ENCODE results near the gene HS3ST6.
"Not testable (repeated sequence)": the region's sequence is repeated elsewhere in the genome, so short reads cannot be mapped to it uniquely, and the experiment has no call there.

HS3ST6 gene

DNA sequence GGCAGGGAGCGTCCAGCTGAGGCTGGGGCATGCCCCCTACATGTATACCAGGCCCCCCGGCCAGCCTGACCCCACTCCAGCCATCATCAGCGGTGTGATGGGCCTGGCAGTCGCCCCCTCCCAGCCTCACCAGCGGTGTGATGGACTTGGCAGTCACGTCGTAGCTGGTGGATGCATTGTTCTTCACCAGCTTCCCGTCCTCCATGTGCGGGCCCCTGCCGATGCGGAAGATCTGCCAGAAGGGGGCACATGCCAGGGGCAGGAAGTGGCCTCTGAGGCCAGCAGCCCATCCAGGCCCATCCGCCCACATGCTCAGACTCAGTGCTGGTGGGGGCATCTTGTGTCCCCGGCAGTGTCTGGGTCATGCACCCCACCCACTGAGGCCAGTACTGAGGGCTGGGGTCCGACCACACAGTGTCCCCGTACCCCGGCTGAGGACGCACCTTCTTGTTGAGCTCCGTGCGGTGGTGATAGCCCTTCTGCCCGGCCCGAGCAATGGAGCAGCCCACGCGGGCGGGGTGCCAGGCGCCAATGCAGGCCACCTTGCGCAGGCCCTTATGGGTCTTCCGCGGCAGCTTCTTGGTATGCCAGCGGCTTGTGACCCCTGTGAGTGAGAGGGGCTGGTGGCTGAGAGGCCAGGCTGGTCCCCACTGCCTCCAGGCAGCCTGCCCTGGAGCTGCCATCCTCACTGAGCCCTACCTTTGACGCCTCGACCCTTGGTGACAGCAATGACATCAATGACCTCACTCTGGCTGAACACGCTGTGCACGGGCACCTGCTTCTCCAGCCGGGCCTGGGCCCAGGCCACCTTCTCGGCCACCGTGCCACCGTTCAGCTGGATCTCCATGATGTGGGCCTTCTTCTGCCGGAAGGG, 28.5 kb upstream of the HS3ST6 start:
- DNase-seq: no peak

DNA sequence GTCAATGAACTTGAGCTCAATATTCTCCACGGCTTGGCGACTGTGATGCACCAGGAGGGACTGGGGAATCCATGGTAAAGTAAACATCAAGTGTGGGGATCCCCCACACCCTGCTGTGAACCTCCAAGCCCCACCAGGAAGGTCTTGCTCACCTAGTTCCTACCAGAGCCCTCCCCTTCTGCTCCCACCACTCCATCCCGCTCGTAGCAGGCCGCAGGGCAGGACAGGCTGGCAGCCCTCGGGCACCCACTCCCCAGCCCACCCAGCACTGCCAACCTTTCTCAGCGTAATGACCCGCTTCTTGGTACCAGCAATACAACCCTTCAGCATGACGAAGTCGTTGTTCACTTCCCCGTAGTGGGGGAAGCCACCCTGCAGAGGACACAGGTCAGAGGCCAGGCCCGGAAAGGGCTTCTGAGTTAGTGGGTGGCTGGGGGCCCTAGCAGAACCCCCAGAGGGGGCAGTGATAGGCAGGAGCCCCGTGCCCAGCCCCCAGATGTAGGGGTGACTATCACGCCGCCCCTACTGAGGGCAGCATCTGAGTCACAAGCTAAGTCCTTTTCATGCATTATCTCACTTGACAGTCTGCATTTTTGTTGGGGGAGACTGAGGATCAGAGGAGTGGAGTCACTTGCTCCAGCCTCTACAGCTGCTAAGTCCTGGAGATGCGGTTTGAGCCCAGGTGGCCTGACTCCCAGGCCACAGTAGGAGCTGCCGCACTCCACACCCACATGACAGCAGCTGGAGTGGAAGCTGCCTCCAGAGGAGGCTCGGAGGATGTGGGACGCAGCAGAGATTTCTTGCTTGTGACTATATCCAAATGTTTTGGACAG, 27.6 kb upstream of the HS3ST6 start:
- no peak for DNase-seq

DNA sequence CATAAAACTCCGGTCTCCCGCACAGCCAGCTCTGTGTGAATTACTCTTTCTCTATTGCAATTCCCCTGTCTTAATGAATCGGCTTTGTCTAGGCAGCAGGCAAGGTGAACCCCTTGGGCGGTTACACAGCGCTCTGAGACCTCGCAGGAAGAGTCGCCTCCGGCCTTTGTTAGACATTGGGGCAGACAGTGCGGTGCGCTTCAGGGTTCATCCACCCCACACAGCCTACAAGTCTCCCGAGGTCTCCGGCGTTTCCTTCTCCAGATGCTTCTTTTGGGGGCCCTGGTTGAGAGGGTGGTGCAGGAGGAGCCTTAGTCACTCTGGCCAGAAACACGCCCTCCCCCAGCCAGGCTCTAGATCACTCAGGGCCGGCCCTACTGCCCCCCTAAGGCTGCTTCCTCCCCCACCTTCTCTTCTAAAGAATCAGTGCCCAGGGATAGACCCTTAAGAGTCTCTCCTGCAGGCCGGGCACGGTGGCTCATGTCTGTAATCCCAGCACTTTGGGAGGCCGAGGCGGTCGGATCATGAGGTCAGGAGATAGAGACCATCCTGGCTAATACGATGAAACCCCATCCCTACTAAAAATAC, 26.5 kb upstream of the HS3ST6 start:
- DNase-seq: no peak

DNA sequence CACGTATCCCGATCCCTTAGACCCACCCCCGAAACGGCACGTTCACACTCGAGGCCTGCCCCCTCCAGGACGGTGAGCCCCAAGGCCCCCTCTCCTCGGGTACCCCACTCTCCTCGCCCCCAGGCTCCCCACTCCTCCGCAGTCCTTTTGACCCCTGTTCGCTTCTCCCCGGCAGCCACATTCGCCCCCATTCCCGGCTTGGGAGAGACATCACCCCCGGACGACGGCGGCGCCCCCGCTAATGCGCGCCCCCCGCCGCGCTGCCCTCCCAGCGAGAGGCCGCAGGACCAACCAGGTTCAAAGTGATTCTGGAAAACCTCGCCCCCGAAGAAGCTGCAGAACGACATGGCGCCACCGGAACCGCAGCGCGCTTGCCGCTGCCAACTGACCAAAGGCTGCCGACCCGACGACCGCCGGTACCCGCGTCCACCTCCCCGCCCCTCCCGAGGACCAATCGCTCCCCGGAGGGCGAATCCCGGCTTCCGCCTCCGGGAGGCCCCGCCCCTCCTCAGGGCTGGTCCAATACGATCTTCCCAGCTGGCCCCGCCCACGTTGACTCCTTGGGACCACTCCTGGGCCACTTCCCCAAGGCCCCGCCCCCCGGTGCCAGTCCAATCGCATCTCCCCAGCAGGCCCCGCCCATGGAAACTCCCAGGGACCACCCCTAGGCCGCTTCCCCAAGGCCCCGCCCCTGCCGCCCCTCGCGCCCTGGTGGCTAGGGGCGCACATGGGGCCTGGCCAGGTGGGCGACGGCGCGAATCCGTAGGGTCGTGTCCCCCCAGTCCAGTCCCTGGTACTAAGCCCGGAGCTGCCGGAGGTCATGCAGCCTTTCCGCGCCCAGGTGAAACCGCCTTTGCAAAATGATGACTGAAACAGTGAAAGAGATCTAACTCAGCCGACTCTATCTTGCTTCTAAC, 24.9 kb upstream of the HS3ST6 start, which contains the start of gene MSRB1:
Gene MSRB1 (minus strand): TSS at position 390 of the 917 bp plus-strand sequence. CDS start 43 bp downstream, at position 347.
- DNase-seq: peak; percentile 94

DNA sequence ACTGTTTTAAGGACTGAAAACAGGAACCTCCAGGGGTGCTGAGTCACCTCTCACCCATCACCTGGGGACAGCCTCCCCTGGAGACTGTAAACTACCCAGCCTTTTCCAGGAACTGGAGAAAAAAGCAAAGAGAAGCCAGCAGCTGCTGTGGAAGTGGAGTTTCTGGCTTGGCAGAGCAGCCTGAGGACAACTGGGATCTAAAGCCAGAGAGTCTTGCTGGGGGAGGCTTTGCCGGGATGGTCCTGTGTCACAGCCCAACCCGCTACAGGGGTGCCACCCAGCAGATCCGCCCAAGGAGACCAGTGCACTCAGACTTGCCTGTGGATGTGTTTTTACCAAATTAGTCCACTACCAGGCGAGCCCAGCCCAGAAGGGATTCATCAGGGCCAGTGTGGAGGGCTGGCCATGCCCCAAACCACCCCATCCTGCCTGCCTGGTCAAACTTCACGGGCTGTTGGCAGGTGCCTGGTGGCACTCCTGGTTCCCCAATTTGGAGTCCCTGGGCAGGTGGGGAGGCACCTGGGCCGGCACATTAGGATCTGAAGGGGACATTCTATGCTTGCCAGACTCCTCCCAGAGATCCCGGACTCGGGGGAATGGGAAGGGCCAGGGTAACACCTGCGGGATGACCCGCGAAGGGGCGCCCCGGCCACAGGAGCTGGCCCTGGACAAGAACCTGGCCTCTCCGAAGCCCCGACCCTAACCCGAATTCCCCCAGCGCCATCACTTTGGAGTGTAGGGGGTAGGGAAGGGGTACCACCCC, 24.0 kb upstream of the HS3ST6 start:
- DNase-seq: no peak

DNA sequence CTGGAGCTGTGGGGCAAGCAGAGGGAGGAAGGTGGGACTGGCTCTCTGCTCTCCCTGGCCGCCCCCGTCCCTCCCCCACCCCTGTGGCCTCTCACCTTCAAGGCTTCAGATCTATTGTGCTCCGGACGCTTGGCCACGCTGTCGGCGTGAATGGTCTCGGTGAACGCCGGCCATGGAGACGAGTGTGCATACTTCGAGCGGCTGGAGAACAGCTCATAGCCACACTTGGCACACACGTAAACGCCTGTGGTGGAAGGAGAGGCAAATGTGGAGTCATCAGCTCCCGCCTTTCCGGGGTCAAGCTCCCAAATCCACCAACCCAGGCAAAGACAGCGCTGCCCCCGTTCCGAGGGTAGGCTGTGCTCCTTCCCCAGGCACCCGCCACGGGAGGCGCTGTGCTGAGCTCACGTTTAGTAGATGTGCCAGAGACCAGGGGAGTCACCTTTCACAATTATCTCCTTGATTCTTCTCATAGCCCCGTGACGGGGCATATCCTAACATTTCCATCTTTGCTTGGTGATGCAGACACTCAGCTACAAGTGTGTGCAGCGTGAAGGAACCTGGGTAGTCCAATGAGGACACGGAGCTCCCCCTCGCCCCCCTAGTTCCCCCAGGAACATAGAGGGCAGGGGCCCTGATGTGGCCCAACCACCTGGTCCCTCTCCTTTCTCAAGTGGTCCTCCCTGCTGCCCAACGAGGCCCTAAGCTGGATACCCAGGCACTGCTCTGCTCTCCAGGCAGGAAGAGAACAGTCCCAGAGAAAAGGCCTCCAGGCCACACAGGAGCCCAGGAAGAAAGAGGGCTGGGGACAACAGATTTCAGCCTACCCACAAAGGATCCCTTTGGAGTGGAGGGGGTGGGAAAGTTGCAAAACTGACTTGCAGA, 23.2 kb upstream of the HS3ST6 start:
- no peak for DNase-seq

DNA sequence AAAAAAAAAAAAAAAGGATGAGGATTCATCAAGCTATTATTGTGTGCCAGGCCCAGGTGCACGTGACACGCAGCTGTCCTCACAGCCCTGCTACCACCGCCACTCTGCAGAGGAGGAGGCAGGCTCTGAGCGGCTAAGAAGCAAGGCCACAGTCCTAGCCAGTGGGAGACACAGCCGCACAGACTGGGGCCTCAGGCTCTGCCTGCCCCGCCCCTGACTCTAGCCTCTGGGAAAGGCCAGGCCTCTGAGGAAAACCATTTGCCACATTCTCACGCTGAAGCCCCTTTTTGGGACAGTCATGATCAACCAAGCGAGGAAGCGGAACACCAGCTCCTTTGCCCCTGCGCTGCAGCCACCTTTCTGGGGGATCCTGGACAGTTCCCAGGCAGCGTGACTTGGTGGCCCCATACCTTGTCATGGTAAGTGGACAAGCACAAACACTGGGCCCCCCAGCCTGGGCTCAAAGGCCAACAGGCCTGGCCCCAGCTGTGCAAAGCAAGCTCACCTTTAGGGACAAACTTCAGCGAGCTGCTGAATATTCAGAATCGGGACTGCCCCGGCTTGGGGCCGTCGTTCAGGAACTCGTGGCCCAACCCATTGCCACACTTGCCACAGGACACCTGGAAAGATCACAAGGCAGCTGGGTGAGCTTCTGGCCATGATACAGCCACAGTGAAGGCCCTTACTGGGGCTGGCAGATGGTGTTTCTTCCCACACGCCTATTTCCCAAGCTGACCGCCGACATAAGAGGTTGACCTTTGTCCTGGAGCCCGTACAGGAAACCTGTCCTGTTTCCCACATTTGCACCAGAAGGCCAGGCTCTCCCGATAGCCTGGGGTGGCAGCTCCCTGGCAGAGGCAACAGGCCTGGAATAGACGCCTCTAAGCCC, 22.3 kb upstream of the HS3ST6 start:
- DNase-seq: no peak

DNA sequence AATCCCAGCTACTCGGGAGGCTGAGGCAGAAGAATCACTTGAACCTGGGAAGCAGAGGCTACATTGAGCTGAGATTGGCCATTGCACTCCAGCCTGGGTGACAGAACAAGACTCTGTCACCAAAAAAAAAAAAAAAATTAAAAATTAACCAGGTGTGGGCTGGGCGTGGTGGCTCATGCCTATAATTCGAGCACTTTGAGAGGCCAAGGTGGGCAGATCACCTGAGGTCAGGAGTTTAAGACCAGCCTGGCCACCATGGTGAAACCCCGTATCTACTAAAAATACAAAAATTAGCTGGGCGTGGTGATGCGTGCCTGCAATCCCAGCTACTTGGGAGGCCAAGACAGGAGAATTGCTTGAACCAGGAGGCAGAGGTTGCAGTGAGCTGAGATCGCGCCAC, 21.6 kb upstream of the HS3ST6 start:
- not testable (repeated sequence) for DNase-seq

DNA sequence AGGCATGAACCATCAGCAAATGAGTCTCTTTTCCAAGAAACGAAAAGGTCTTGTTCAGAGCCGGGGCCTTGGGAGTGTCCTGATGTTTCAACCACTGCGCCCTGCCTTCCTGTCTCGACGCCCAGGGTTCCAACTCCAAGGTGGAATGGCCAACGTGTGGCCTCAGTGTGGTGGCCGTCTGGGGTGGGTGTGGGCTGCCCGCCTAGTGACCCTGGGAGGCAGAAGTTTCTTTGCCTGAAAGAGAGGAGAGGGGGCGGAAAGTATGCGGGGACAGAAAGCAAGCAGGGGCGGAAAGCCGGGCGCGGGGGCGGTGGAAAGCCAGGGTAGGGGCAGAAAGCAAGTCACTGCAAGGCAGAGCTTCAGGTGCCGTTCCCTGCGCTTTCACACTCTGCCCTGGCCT, 20.7 kb upstream of the HS3ST6 start:
- no peak for DNase-seq

DNA sequence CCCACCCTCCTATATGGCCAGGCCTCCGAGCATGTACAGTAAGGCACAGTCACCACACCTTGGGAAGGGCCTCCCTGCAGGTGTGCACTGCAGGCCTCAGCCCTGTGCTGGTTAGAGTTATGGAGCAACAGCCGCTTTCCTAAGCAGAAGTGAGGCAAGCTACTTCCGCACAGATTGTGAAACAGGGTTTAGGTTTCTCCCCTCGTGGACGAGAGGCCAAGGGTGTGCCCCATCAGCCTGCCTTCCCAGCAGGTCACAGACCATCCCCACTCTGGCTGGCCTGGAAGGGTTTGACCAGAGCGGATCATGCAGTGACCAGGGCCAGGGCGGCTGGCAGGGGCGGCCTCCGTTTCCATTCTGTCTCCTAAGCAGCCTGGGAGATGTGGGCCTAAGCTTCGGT, 20.1 kb upstream of the HS3ST6 start:
- DNase-seq: no peak

DNA sequence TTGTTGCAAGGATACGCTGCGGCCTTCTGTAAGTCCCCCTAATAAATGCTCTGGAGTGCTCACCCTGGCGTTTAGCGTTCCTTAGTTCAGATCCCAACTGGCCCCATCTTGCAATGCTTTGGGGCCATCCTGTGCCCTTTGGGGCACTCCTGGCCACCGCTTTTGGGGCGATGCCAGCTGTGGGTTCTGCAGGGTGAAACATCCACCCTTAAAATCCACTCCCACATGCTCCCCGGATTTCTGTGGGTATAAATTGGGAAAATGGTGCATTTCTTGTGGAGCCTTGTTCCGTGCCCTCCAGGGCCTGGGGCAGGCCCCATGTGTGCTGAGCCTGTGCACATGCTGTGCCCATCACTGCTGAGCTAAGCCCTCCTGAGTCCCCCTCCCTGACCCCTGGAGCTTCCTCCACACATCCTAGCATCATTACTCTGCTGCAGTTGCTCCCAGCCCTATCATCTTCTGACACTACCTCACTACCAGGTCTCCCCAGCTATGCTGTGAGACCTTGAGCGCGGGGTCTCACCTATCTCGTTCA, 18.8 kb upstream of the HS3ST6 start:
- no peak for DNase-seq

DNA sequence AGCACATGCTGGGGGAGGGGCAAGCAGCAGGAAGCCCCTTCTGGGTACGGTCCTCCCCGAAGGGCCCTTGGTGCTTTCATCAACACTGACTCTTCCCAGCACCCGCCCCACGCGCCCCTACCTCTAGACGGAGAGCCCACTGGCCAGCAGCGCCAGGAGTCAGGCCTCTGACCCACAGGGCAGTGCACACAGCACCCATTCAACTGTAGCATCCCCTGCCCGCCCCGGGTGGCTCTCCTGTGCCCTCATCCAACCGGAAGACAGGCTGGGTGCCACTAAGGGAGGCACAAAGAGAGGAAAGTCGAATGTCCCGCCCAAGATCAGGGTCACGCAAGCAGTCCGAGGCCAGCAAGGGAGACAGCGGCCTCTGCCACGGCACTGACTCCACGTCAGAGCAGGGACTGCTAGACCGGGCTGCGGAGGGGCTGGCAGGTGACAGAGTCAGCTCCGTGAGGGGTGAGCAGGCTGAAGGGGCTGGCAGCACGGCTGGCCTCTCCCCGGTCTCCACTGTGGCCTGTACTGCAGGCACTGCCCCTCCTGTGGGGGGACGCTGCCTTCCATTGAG, 15.0 kb upstream of the HS3ST6 start:
- DNase-seq: no peak

DNA sequence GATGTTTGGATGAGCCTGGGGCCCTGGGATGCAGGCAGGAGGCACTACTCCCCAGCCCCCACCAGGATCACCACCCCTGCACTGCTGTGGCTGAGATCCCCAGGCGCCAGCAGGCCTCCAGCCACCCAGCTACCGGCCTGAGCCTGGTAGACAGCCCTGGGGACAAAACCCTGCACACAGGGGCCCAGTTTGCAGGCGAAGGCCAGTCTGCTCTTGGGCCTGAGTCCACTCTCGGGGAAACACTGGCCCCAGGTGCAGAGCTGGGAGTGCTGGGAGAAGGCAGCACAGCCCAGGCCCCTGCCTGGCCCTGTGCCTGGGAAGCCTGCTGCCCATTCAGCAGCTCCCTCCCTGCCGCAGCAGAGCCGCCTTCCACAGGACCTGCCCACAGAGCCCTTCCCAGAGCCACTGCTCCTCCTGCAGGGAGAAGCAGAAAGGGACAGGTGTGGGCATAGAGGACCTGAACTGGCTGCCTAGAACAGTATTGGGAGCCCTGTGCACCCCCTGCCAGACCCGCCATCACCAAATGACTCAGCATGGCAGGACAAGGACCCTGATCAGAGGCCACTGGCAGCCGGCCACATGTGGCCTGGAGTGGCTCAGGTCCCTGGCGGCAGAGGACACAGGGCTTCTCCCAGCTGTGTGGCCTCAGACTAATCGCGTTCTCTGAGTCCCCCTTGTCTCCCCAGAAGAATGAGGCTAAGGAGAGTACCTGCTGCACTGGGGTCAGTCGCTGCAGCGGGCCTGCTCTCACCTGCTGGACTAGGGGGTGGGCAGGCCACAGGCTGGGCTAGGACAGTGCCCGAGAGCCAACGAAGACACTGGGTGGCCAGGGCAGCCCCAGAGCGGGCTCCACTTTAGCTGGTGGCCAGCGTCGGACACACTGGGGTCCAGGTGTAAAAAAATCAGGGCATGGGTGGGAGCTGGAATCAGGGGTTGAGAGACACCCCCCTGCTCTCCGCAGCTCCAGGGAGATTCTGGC, 14.1 kb upstream of the HS3ST6 start:
- no peak for DNase-seq

DNA sequence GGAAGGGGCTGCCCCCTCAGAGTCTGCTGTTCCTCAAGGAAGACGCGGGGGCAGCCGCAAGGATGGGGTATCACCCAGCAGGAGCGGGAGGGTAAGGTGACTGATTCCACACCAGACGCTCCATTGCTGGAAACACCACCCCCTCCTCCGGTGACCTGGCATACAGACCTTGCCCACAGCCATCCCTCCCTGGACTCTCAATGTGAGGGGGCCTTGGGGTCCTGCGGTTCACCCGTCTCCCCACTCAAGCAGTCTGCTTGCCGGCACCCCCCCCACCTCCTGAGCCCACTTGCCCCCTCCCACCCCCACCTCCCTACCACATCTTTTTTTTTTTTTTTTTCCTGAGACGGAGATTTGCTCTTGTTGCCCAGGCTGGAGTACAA, 12.1 kb upstream of the HS3ST6 start:
- no peak for DNase-seq

DNA sequence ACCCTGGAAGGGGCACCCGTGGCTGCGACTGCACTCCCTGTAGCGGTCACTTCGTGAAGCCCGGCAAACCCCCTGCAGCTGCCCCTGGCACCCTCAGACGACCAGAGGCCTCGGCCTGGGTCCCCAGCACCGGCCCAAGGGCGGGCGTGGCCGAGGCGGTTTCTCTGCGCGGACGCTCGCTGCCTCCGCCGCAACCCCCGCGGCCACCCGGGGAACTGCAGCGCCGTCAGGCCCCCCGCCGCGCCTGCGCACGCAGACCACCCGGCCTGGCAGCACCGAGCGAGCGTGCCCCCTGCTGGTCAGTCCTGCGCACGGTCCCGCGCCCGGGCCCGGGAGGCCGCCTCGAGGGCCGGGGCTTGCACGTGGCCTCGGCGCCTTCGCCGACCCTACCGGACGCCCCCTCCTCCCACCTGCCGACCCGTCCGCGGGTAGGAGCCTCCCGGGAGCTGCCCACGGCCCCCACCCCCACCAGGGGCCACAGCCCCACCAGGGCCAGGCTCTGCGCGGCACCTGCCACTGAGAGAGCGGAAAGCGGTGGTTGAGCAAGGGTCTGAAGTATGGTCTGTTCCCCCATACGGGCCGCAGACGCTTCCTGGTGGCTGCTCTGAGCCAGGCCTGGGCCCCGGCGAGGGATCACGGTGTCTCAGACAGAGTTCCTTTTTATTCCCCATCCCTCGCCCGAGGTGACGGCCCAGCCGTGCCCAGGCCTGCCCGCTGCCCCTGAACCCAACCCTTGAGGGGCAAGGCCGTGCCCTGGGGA, 11.5 kb upstream of the HS3ST6 start:
- peak; percentile 43 for DNase-seq

DNA sequence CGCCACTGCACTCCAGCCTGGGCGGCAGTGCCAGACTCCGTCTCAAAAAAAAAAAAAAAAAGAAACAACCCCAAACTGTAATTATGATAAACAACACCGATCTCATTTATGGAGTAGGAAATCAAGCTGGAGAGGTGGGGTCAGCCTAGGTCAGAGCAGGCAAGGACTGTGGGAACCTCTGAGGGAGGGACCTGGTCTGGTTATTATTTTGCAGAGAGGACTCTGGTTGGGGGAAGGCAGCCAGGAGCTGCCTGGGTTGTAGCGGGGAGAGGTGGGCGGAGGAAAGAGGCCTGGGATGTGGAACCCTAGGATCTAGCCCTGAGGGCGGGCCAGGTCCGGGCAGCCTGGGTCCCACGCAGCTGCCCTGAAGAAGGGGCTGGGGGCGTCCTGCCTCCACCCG, 10.9 kb upstream of the HS3ST6 start:
- DNase-seq: peak; percentile 18

DNA sequence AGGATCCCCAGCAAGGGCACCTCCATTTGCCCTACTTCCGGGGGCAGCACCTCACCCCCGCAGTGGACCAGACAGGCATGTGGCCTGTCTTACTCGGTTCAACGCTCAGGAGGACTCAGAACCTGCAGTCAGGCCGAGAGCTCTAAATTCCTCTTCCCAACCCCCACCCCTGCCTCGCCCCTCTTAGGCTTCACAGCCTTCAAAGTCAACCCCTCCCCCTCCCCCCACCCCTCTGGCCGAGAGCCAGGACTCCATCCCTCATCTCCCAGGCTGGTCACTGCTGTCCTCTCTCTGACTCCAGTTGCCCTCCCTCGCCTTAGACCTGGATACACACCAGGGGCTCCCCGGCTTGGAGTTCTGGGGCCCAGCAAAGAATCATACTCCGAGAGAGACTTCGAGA, 8.1 kb upstream of the HS3ST6 start:
- no peak for DNase-seq
